Measurements from ENCODE around the gene TNS3.

TNS3 gene

GRCh38 chr7:47301657-47302295 lies 280.1 kb downstream of the TNS3 start:
- H3K27me3 ChIP-seq (ENCODE audit: control insufficient read depth in 1 of 2, insufficient read depth in 2 of 2, low read length in 2 of 2): no peaks in the 10 kb centered on the region
- no peaks in the 10 kb centered on the region for H3K9me3 ChIP-seq (ENCODE audit: control insufficient read depth in 2 of 2, low read length in 2 of 2)
- H3K36me3 ChIP-seq (ENCODE audit: control insufficient read depth in 2 of 2, insufficient read depth in 2 of 2, low read length in 2 of 2): peaks cover 3 to 20% of the 10 kb centered on the region in 2 donors
- H3K9ac ChIP-seq (ENCODE audit: low read length in 2 of 2): no peak overlapping the region
- no peak overlapping the region for H3K27ac ChIP-seq (ENCODE audit: low read length)
- no peak overlapping the region for H3K4me3 ChIP-seq (ENCODE audit: low read length in 2 of 2)
- H3K4me1 ChIP-seq (ENCODE audit: control insufficient read depth, insufficient read depth, low read length): peaks cover 8% of the 10 kb centered on the region

GRCh38 chr7:47301105-47301477 lies 280.8 kb downstream of the TNS3 start:
- no peaks in the 10 kb centered on the region for H3K9me3 ChIP-seq (ENCODE audit: control insufficient read depth in 2 of 2, low read length in 2 of 2)
- peaks cover 8% of the 10 kb centered on the region for H3K4me1 ChIP-seq (ENCODE audit: control insufficient read depth, insufficient read depth, low read length)
- no peak overlapping the region for H3K4me3 ChIP-seq (ENCODE audit: low read length in 2 of 2)
- H3K36me3 ChIP-seq (ENCODE audit: control insufficient read depth in 2 of 2, insufficient read depth in 2 of 2, low read length in 2 of 2): peaks cover 3 to 22% of the 10 kb centered on the region in 2 donors
- H3K9ac ChIP-seq (ENCODE audit: low read length in 2 of 2): no peak overlapping the region
- H3K27ac ChIP-seq (ENCODE audit: low read length): no peak overlapping the region
- H3K27me3 ChIP-seq (ENCODE audit: control insufficient read depth in 1 of 2, insufficient read depth in 2 of 2, low read length in 2 of 2): no peaks in the 10 kb centered on the region

GRCh38 chr7:47300472-47301104 lies 281.3 kb downstream of the TNS3 start:
- Histone ChIP-seq H3K36me3 (ENCODE audit: control insufficient read depth in 2 of 2, insufficient read depth in 2 of 2, low read length in 2 of 2) (peaks cover 3 to 22% of the 10 kb centered on the region in 2 donors), H3K27me3 (ENCODE audit: control insufficient read depth in 1 of 2, insufficient read depth in 2 of 2, low read length in 2 of 2) (no peaks in the 10 kb centered on the region), H3K4me1 (ENCODE audit: control insufficient read depth, insufficient read depth, low read length) (peaks cover 8% of the 10 kb centered on the region), H3K27ac (ENCODE audit: low read length) (no peak overlapping the region), H3K9ac (ENCODE audit: low read length in 2 of 2) (no peak overlapping the region), H3K4me3 (ENCODE audit: low read length in 2 of 2) (no peak overlapping the region), H3K9me3 (ENCODE audit: control insufficient read depth in 2 of 2, low read length in 2 of 2) (no peaks in the 10 kb centered on the region)

GRCh38 chr7:47299496-47299895 lies 282.4 kb downstream of the TNS3 start:
- Histone ChIP-seq H3K27me3 (ENCODE audit: control insufficient read depth in 1 of 2, insufficient read depth in 2 of 2, low read length in 2 of 2) (no peaks in the 10 kb centered on the region), H3K9me3 (ENCODE audit: control insufficient read depth in 2 of 2, low read length in 2 of 2) (no peaks in the 10 kb centered on the region), H3K4me3 (ENCODE audit: low read length in 2 of 2) (no peak overlapping the region), H3K27ac (ENCODE audit: low read length) (no peak overlapping the region), H3K36me3 (ENCODE audit: control insufficient read depth in 2 of 2, insufficient read depth in 2 of 2, low read length in 2 of 2) (peaks cover 3 to 26% of the 10 kb centered on the region in 2 donors), H3K9ac (ENCODE audit: low read length in 2 of 2) (no peak overlapping the region), H3K4me1 (ENCODE audit: control insufficient read depth, insufficient read depth, low read length) (peaks cover 10% of the 10 kb centered on the region)

- Histone ChIP-seq H3K36me3 (ENCODE audit: control insufficient read depth in 2 of 2, insufficient read depth in 2 of 2, low read length in 2 of 2) (peaks cover 3 to 29% of the 10 kb centered on the region in 2 donors), H3K9ac (ENCODE audit: low read length in 2 of 2) (no peak overlapping the region), H3K4me3 (ENCODE audit: low read length in 2 of 2) (no peak overlapping the region), H3K27ac (ENCODE audit: low read length) (no peak overlapping the region), H3K9me3 (ENCODE audit: control insufficient read depth in 2 of 2, low read length in 2 of 2) (no peaks in the 10 kb centered on the region), H3K4me1 (ENCODE audit: control insufficient read depth, insufficient read depth, low read length) (peaks cover 16% of the 10 kb centered on the region), H3K27me3 (ENCODE audit: control insufficient read depth in 1 of 2, insufficient read depth in 2 of 2, low read length in 2 of 2) (no peaks in the 10 kb centered on the region)
Observed at GRCh38 chr7:47298636-47299035, 283.3 kb downstream of the TNS3 start.

- Histone ChIP-seq H3K36me3 (ENCODE audit: control insufficient read depth in 2 of 2, insufficient read depth in 2 of 2, low read length in 2 of 2) (peaks cover 3 to 36% of the 10 kb centered on the region in 2 donors), H3K9ac (ENCODE audit: low read length in 2 of 2) (no peak overlapping the region), H3K4me3 (ENCODE audit: low read length in 2 of 2) (no peak overlapping the region), H3K27me3 (ENCODE audit: control insufficient read depth in 1 of 2, insufficient read depth in 2 of 2, low read length in 2 of 2) (no peaks in the 10 kb centered on the region), H3K4me1 (ENCODE audit: control insufficient read depth, insufficient read depth, low read length) (peaks cover 11% of the 10 kb centered on the region), H3K9me3 (ENCODE audit: control insufficient read depth in 2 of 2, low read length in 2 of 2) (no peaks in the 10 kb centered on the region), H3K27ac (ENCODE audit: low read length) (no peak overlapping the region)
Observed at GRCh38 chr7:47297120-47297519, 284.8 kb downstream of the TNS3 start.

- peaks cover 11% of the 10 kb centered on the region for H3K4me1 ChIP-seq (ENCODE audit: control insufficient read depth, insufficient read depth, low read length)
Observed at GRCh38 chr7:47295606-47296005, 286.3 kb downstream of the TNS3 start.

GRCh38 chr7:47294556-47295222 lies 287.2 kb downstream of the TNS3 start:
- H3K36me3 ChIP-seq (ENCODE audit: control insufficient read depth in 2 of 2, insufficient read depth in 2 of 2, low read length in 2 of 2): peaks cover 11 to 38% of the 10 kb centered on the region in 2 donors
- no peaks in the 10 kb centered on the region for H3K27me3 ChIP-seq (ENCODE audit: control insufficient read depth in 1 of 2, insufficient read depth in 2 of 2, low read length in 2 of 2)
- H3K27ac ChIP-seq (ENCODE audit: low read length): peak overlapping the region; percentile 11
- no peak overlapping the region for H3K4me3 ChIP-seq (ENCODE audit: low read length in 2 of 2)
- H3K9ac ChIP-seq (ENCODE audit: low read length in 2 of 2): no peak overlapping the region
- no peaks in the 10 kb centered on the region for H3K9me3 ChIP-seq (ENCODE audit: control insufficient read depth in 2 of 2, low read length in 2 of 2)
- peaks cover 10% of the 10 kb centered on the region for H3K4me1 ChIP-seq (ENCODE audit: control insufficient read depth, insufficient read depth, low read length)

More at GRCh38 chr7:47295606-47296005, 286.3 kb downstream of the TNS3 start:
- H3K9ac ChIP-seq (ENCODE audit: low read length in 2 of 2): no peak overlapping the region
- H3K36me3 ChIP-seq (ENCODE audit: control insufficient read depth in 2 of 2, insufficient read depth in 2 of 2, low read length in 2 of 2): peaks cover 11 to 42% of the 10 kb centered on the region in 2 donors
- no peak overlapping the region for H3K27ac ChIP-seq (ENCODE audit: low read length)
- H3K9me3 ChIP-seq (ENCODE audit: control insufficient read depth in 2 of 2, low read length in 2 of 2): no peaks in the 10 kb centered on the region
- H3K27me3 ChIP-seq (ENCODE audit: control insufficient read depth in 1 of 2, insufficient read depth in 2 of 2, low read length in 2 of 2): no peaks in the 10 kb centered on the region
- no peak overlapping the region for H3K4me3 ChIP-seq (ENCODE audit: low read length in 2 of 2)

GRCh38 chr7:47293884-47294555 lies 287.9 kb downstream of the TNS3 start:
- no peaks in the 10 kb centered on the region for H3K9me3 ChIP-seq (ENCODE audit: control insufficient read depth in 2 of 2, low read length in 2 of 2)
- peak overlapping the region; percentile 11 for H3K27ac ChIP-seq (ENCODE audit: low read length)
- H3K9ac ChIP-seq (ENCODE audit: low read length in 2 of 2): no peak overlapping the region
- H3K36me3 ChIP-seq (ENCODE audit: control insufficient read depth in 2 of 2, insufficient read depth in 2 of 2, low read length in 2 of 2): peaks cover 11 to 35% of the 10 kb centered on the region in 2 donors
- H3K4me1 ChIP-seq (ENCODE audit: control insufficient read depth, insufficient read depth, low read length): peaks cover 8% of the 10 kb centered on the region
- H3K27me3 ChIP-seq (ENCODE audit: control insufficient read depth in 1 of 2, insufficient read depth in 2 of 2, low read length in 2 of 2): no peaks in the 10 kb centered on the region
- H3K4me3 ChIP-seq (ENCODE audit: low read length in 2 of 2): no peak overlapping the region

- Histone ChIP-seq H3K27me3 (ENCODE audit: control insufficient read depth in 1 of 2, insufficient read depth in 2 of 2, low read length in 2 of 2) (no peaks in the 10 kb centered on the region), H3K4me3 (ENCODE audit: low read length in 2 of 2) (no peak overlapping the region), H3K27ac (ENCODE audit: low read length) (no peak overlapping the region), H3K4me1 (ENCODE audit: control insufficient read depth, insufficient read depth, low read length) (peaks cover 8% of the 10 kb centered on the region), H3K9ac (ENCODE audit: low read length in 2 of 2) (no peak overlapping the region), H3K9me3 (ENCODE audit: control insufficient read depth in 2 of 2, low read length in 2 of 2) (no peaks in the 10 kb centered on the region), H3K36me3 (ENCODE audit: control insufficient read depth in 2 of 2, insufficient read depth in 2 of 2, low read length in 2 of 2) (peaks cover 11 to 41% of the 10 kb centered on the region in 2 donors)
Observed at GRCh38 chr7:47292832-47293309, 289.0 kb downstream of the TNS3 start.

All from stomach smooth muscle (tissue), 2 donors.